HG03159 (cell line): ENCODE results near the gene PNPLA4.

ENCODE experiments used
- ATAC-seq: cut with Tn5 transposase; IDR thresholded peaks from one replicate; pipeline ENCODE4 v1.9.1; 2021; ENCODE audit warnings: mild to moderate bottlenecking, moderate library complexity; ENCODE audit not compliant: unreplicated experiment

PNPLA4 gene

DNA sequence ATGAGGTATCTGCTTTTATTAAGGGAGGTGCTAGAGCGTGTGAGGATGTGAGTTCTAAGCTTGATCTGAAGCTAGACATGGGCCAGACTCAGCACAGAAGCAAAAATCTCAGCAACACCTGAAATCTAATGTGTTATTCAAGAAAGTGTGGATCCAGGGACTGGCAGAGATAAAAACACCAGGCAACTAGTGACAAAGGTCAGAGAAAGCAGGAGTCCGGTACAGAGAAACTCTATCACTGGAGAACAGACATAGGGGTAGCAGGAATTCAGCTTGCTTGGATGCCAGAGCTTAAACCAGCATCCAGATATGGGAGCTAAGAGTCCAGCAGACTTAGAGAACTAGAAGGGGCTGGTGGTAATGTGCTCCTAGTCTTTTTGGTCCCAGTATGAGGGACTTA is 50.3 kb downstream of the PNPLA4 start:
- ATAC-seq, result no peak

DNA sequence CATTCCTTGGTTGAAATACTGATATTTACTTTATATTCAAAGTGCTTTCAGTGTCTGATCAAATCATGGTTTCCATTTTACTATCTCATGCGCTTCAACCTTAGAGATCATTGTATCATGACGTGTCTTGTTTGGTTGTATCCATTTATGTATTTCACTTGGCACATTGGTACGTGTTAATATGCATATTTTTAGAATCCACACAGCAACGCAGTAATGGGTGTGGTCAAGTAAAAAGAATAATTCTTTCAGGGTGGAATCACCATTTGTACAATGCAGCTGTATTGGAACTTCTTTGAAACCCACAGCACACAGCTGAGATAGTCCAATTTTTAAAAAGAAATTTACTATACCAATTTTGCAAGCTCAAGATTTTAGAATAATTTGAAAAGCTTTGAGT is 55.2 kb downstream of the PNPLA4 start:
- no peak for ATAC-seq

DNA sequence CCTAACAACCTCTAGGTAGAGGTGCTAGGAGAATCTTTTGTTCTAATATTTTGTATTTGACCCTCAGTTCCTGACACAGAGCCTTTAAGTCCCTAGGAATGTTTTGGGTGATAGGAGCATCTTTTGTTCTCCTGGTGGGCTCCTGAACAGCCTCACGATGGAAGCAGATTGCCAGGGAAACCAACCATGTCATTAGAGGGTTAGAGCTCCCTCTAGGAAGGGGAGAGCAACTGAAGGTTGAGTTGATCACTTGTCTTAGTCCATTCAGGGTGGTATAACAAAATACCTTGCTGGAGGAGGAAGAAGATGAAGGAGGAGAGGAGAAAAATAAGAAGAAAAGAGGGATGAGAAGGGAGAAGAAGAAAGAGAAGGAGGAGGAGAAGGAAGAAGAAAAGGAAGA is 75.0 kb downstream of the PNPLA4 start:
- ATAC-seq, result no peak
